ENCODE results near the gene PSMC5.

The PSMC5 gene

GRCh38 chr17:63830278-63830677 lies 3.0 kb downstream of the PSMC5 start:
- peaks cover 51% of the 10 kb centered on the region for H3K79me2 ChIP-seq (ENCODE audit: insufficient read depth, low read length)
- peaks cover 75% of the 10 kb centered on the region for H3K36me3 ChIP-seq (ENCODE audit: insufficient read depth, low read length)
- TF ChIP-seq CTCF (IDR thresholded peaks at IDR 0.05; ENCODE audit: borderline replicate concordance, extremely low read depth, low read length, poor library complexity, severe bottlenecking) (no peak), EZH2 (IDR thresholded peaks at IDR 0.05; ENCODE audit: borderline replicate concordance, low read depth, low read length, severe bottlenecking) (no peak)
- H2AFZ ChIP-seq (ENCODE audit: low read depth, low read length): no peak overlapping the region
- H3K4me1 ChIP-seq (ENCODE audit: insufficient read depth, low read length): peaks cover 40% of the 10 kb centered on the region
- H3K4me2 ChIP-seq (ENCODE audit: insufficient read depth, low read length): no peak overlapping the region
- H3K9me3 ChIP-seq (ENCODE audit: insufficient read depth, low read length, severe bottlenecking): no peaks in the 10 kb centered on the region
- H3K27ac ChIP-seq (ENCODE audit: low read length): no peak overlapping the region
- no peak overlapping the region for H3K9ac ChIP-seq (ENCODE audit: low read depth, low read length)
- no peaks in the 10 kb centered on the region for H3K27me3 ChIP-seq (ENCODE audit: insufficient read depth, low read length, poor library complexity)
- DNase-seq (no peak), ATAC-seq (ENCODE audit: insufficient read depth, low read depth) (no peak)
- H4K20me1 ChIP-seq (ENCODE audit: insufficient read depth, low read length): peaks cover 22% of the 10 kb centered on the region
- H3K4me3 ChIP-seq (ENCODE audit: low read depth in 1 of 2, low read length in 2 of 2): no peak overlapping the region

GRCh38 chr17:63830904-63831491 lies 3.8 kb downstream of the PSMC5 start:
- no peak overlapping the region for H2AFZ ChIP-seq (ENCODE audit: low read depth, low read length)
- H3K4me3 ChIP-seq (ENCODE audit: low read depth in 1 of 2, low read length in 2 of 2): no peak overlapping the region
- no peaks in the 10 kb centered on the region for H3K9me3 ChIP-seq (ENCODE audit: insufficient read depth, low read length, severe bottlenecking)
- H3K79me2 ChIP-seq (ENCODE audit: insufficient read depth, low read length): peaks cover 46% of the 10 kb centered on the region
- H3K27me3 ChIP-seq (ENCODE audit: insufficient read depth, low read length, poor library complexity): no peaks in the 10 kb centered on the region
- H3K27ac ChIP-seq (ENCODE audit: low read length): no peak overlapping the region
- TF ChIP-seq EZH2 (IDR thresholded peaks at IDR 0.05; ENCODE audit: borderline replicate concordance, low read depth, low read length, severe bottlenecking) (no peak), CTCF (IDR thresholded peaks at IDR 0.05; ENCODE audit: borderline replicate concordance, extremely low read depth, low read length, poor library complexity, severe bottlenecking) (no peak)
- H3K4me2 ChIP-seq (ENCODE audit: insufficient read depth, low read length): no peak overlapping the region
- no peak overlapping the region for H3K9ac ChIP-seq (ENCODE audit: low read depth, low read length)
- H3K4me1 ChIP-seq (ENCODE audit: insufficient read depth, low read length): peaks cover 32% of the 10 kb centered on the region
- H4K20me1 ChIP-seq (ENCODE audit: insufficient read depth, low read length): peaks cover 24% of the 10 kb centered on the region
- peaks cover 77% of the 10 kb centered on the region for H3K36me3 ChIP-seq (ENCODE audit: insufficient read depth, low read length)
- DNase-seq (no peak), ATAC-seq (ENCODE audit: insufficient read depth, low read depth) (no peak)

- ATAC-seq (ENCODE audit: insufficient read depth, low read depth): no peak
- no peak overlapping the region for H3K4me2 ChIP-seq (ENCODE audit: insufficient read depth, low read length)
- H3K9me3 ChIP-seq (ENCODE audit: insufficient read depth, low read length, severe bottlenecking): no peaks in the 10 kb centered on the region
- H3K79me2 ChIP-seq (ENCODE audit: insufficient read depth, low read length): peaks cover 44% of the 10 kb centered on the region
- peaks cover 81% of the 10 kb centered on the region for H3K36me3 ChIP-seq (ENCODE audit: insufficient read depth, low read length)
- TF ChIP-seq CTCF (IDR thresholded peaks at IDR 0.05; ENCODE audit: borderline replicate concordance, extremely low read depth, low read length, poor library complexity, severe bottlenecking): no peak
- no peak for TF ChIP-seq EZH2 (IDR thresholded peaks at IDR 0.05; ENCODE audit: borderline replicate concordance, low read depth, low read length, severe bottlenecking)
- no peak overlapping the region for H3K4me3 ChIP-seq (ENCODE audit: low read depth in 1 of 2, low read length in 2 of 2)
- no peak overlapping the region for H3K9ac ChIP-seq (ENCODE audit: low read depth, low read length)
- DNase-seq: no peak
- H2AFZ ChIP-seq (ENCODE audit: low read depth, low read length): no peak overlapping the region
- H4K20me1 ChIP-seq (ENCODE audit: insufficient read depth, low read length): peaks cover 19% of the 10 kb centered on the region
- H3K4me1 ChIP-seq (ENCODE audit: insufficient read depth, low read length): peaks cover 28% of the 10 kb centered on the region
- H3K27me3 ChIP-seq (ENCODE audit: insufficient read depth, low read length, poor library complexity): no peaks in the 10 kb centered on the region
- H3K27ac ChIP-seq (ENCODE audit: low read length): no peak overlapping the region
These were observed 4.3 kb downstream of the PSMC5 start for GRCh38 chr17:63831505-63831904.

All from DND-41 (cell line).